ENCODE results near the gene RAB31.

- TF ChIP-seq CEBPB (IDR thresholded peaks at IDR 0.05; ENCODE audit: borderline replicate concordance, low read depth, low read length) (no peak), POLR2AphosphoS5 (IDR thresholded peaks at IDR 0.05; ENCODE audit: low read depth, low read length) (no peak), CREM (IDR thresholded peaks at IDR 0.05) (no peak), CREM (CRISPR knock-in tag; IDR thresholded peaks at IDR 0.05) (no peak), ATF3 (CRISPR knock-in tag; IDR thresholded peaks at IDR 0.05) (no peak), GATAD2A (CRISPR knock-in tag; IDR thresholded peaks at IDR 0.05) (no peak), TAF1 (CRISPR knock-in tag; IDR thresholded peaks at IDR 0.05) (no peak), SMAD3 (CRISPR knock-in tag; IDR thresholded peaks at IDR 0.05) (no peak), GTF3A (CRISPR knock-in tag; conservative IDR thresholded peaks at IDR 0.05) (no peak), MXD4 (CRISPR knock-in tag; IDR thresholded peaks at IDR 0.05) (no peak), MTA1 (CRISPR knock-in tag; IDR thresholded peaks at IDR 0.05; ENCODE audit: borderline replicate concordance) (no peak)
Observed at GRCh38 chr18:9712130-9712577, 4.1 kb downstream of the RAB31 start.
